Fibroblast of lung (primary cell): ENCODE measurements around the gene PPP1R7. TPM values are rescaled to one million over a fixed set of nuclear protein-coding genes. Genes with fewer than 3 reads are reported as not detected.

Experiments used
- DNase-seq, 2 donors: peaks; one replicate each; pipeline versions ENCODE4 v3.0.0 to v3.0.0-alpha.2; 2010; ENCODE audit warnings: low read depth in 2 of 2
- H2AFZ ChIP-seq: 2 replicates; pipeline ENCODE4 v1.5.1; 2012; ENCODE audit warnings: low read length, control low read depth, inconsistent platforms
- H3K27ac ChIP-seq: 2 replicates; pipeline ENCODE4 v1.5.1; 2011; ENCODE audit warnings: low read length, control low read depth; ENCODE audit not compliant: insufficient read depth
- H3K27me3 ChIP-seq: 2 replicates; pipeline ENCODE4 v1.5.1; 2011; ENCODE audit warnings: mild to moderate bottlenecking, low read length; ENCODE audit not compliant: control insufficient read depth, insufficient read depth
- H3K36me3 ChIP-seq: 2 replicates; pipeline ENCODE4 v1.5.1; 2011; ENCODE audit warnings: low read length; ENCODE audit not compliant: control insufficient read depth, insufficient read depth
- H3K4me1 ChIP-seq: 2 replicates; pipeline ENCODE4 v1.5.1; 2011; ENCODE audit warnings: low read length; ENCODE audit not compliant: control insufficient read depth, insufficient read depth; ENCODE audit errors: extremely low read depth
- H3K4me2 ChIP-seq: 2 replicates; pipeline ENCODE4 v1.5.1; 2011; ENCODE audit warnings: low read length, control low read depth; ENCODE audit not compliant: insufficient read depth; ENCODE audit errors: extremely low read depth
- H3K4me3 ChIP-seq, 4 experiments: fragments of 200-600 bp in 1 of 4; sonication (generic) in 1 of 4; replicated peaks in 1 of 4; 2 replicates each; pipeline ENCODE4 v1.5.1; 2011 to 2016; ENCODE audit warnings: low read length in 4 of 4, low read depth in 3 of 4, mild to moderate bottlenecking in 3 of 4, control low read depth in 2 of 4, inconsistent platforms in 1 of 4, mixed read lengths in 1 of 4; ENCODE audit not compliant: insufficient read depth in 1 of 4; ENCODE audit errors: control extremely low read depth in 1 of 4
- H3K79me2 ChIP-seq: 2 replicates; pipeline ENCODE4 v1.5.1; 2012; ENCODE audit warnings: mild to moderate bottlenecking, low read length, inconsistent platforms; ENCODE audit not compliant: control insufficient read depth, insufficient read depth
- H3K9ac ChIP-seq: 2 replicates; pipeline ENCODE4 v1.5.1; 2011; ENCODE audit warnings: mild to moderate bottlenecking, low read length, control low read depth; ENCODE audit not compliant: insufficient read depth
- H3K9me3 ChIP-seq: 2 replicates; pipeline ENCODE4 v1.5.1; 2012; ENCODE audit warnings: low read depth, low read length; ENCODE audit not compliant: control insufficient read depth, insufficient read depth
- H4K20me1 ChIP-seq: 2 replicates; pipeline ENCODE4 v1.5.1; 2011; ENCODE audit warnings: low read length; ENCODE audit not compliant: control insufficient read depth, insufficient read depth; ENCODE audit errors: extremely low read depth
- CTCF ChIP-seq, 2 donors: IDR thresholded peaks in 1 of 2; conservative IDR thresholded peaks in 1 of 2; 1 replicate in 1 of 2; 2 replicates in 1 of 2; pipeline ENCODE4 v1.5.1; 2011 to 2012; ENCODE audit warnings: low read length in 2 of 2, control low read depth in 1 of 2, inconsistent platforms in 1 of 2, low read depth in 1 of 2, mild to moderate bottlenecking in 1 of 2
- EZH2 ChIP-seq: IDR thresholded peaks from 2 replicates; pipeline ENCODE4 v1.5.1; 2012; ENCODE audit warnings: low read length, control low read depth, mild to moderate bottlenecking; ENCODE audit errors: missing control alignments
- polyA plus RNA-seq, 2 donors: library from polyadenylated mRNA; depleted of rRNA in 1 of 2; stranded (reverse) in 1 of 2; unstranded in 1 of 2; fragments of >200 nt; gene quantifications; 2 replicates each; pipeline ENCODE4 v1.2.1, GENCODE V29; 2011 to 2012; ENCODE audit warnings: missing spikeins in 1 of 2
- total RNA-seq: library from RNA; depleted of rRNA; stranded (reverse); fragments of >200 nt; gene quantifications from 2 replicates; pipeline ENCODE4 v1.2.1, GENCODE V29; 2014

Gene PPP1R7
- total and polyA plus RNA-seq, 2 donors (not counting 1 experiment from before 2014, with no cell fraction given): 70.7 to 141 TPM

DNA sequence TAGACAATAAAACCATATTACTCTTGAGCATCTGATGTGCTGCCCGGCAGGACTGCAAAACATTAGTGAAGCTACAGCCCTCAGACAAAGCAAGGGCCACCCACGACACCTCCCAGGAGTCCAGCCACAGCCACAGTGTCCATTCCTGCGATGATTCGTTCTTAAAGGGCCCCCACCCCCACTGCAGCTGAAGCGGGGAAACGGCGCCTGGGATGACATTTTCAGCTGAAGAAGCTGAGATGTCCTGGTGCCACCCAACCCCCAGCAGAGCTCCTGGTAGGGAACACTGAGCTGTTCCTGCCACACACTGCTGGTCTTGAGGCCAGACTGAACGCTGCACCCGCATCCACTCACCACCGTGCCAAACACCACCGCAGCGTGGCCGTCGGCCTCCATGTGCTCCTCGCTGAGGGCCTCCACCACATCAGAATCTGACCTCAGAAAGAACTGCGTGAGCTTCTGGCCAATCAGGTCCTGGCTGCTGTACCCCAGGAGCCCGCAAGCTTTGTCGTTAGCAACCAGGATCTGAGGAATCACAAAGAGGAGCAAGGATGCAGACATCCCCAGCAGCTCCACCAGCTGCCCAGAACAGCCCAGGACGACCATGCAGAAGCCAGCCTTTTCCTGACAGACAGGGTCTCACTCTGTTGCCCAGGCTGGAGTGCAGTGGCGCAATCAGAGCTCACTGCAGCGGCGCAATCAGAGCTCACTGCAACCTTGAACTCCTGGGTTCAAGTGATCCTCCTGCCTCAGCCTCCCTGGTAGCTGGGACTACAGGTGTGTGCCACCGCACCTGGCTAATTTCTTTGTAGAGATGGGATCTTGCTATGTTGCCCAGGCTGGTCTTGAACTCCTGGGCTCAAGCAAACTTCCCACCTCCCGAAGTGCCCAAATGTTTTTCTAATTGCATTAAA, 10.5 kb upstream of the PPP1R7 start:
- Histone ChIP-seq H3K9ac (no peak overlapping the region), H3K27me3 (no peaks in the 10 kb centered on the region), H3K27ac (no peak overlapping the region), H4K20me1 (no peaks in the 10 kb centered on the region), H3K9me3 (no peaks in the 10 kb centered on the region), H3K4me3 (no peak overlapping the region), H2AFZ (no peak overlapping the region), H3K4me1 (no peaks in the 10 kb centered on the region), H3K79me2 (no peaks in the 10 kb centered on the region), H3K36me3 (peaks cover 1% of the 10 kb centered on the region), H3K4me2 (no peak overlapping the region)
- no peak for DNase-seq
- no peak for TF ChIP-seq CTCF (conservative IDR thresholded peaks at IDR 0.05 in 1 of 2, IDR thresholded peaks at IDR 0.05 in 1 of 2; ENCODE audit: low read depth in 1 of 2, low read length in 2 of 2)
- TF ChIP-seq EZH2: no peak

GRCh38 chr2:241140445-241140840, 9.8 kb upstream of the PPP1R7 start:
- Histone ChIP-seq H3K27ac (no peak overlapping the region), H3K4me1 (no peaks in the 10 kb centered on the region), H3K9me3 (no peaks in the 10 kb centered on the region), H4K20me1 (no peaks in the 10 kb centered on the region), H3K27me3 (no peaks in the 10 kb centered on the region), H3K4me3 (no peak overlapping the region), H3K4me2 (no peak overlapping the region), H3K36me3 (peaks cover 1% of the 10 kb centered on the region), H2AFZ (no peak overlapping the region), H3K9ac (no peak overlapping the region), H3K79me2 (no peaks in the 10 kb centered on the region)
- DNase-seq: no peak
- no peak for TF ChIP-seq CTCF (conservative IDR thresholded peaks at IDR 0.05 in 1 of 2, IDR thresholded peaks at IDR 0.05 in 1 of 2; ENCODE audit: low read depth in 1 of 2, low read length in 2 of 2)
- no peak for TF ChIP-seq EZH2

DNA sequence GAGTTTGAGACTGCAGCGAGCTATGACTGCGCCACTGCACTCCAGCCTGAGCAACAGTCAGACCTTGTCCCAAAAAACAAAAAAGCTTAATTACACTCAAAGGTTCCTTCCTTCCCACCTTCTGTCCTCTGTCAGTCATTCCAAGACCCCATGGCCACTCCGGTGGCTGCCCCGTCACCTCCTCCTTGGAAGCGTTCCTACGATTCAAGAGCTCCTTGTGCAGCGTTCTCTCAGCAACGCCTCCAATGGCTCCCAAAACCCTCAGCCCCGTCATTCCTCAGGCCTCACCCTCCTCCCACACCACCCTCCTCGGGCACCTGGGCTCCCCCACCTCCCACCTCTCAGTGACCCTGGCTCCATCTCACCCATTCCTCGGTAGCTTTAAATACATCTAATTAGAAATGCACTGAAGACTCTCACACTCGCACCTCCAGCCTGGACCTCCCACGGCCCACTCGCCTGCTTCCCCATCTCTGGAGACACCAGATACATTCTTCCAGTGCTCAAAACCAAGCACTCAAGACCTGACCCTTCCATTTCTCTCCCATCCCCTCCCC, 9.0 kb upstream of the PPP1R7 start:
- H3K36me3 ChIP-seq: peaks cover 1% of the 10 kb centered on the region
- no peak for DNase-seq
- no peaks in the 10 kb centered on the region for H3K9me3 ChIP-seq
- no peak overlapping the region for H3K4me2 ChIP-seq
- no peaks in the 10 kb centered on the region for H4K20me1 ChIP-seq
- H3K79me2 ChIP-seq: no peaks in the 10 kb centered on the region
- no peak overlapping the region for H3K27ac ChIP-seq
- no peak overlapping the region for H2AFZ ChIP-seq
- no peaks in the 10 kb centered on the region for H3K4me1 ChIP-seq
- H3K9ac ChIP-seq: no peak overlapping the region
- no peak overlapping the region for H3K4me3 ChIP-seq
- no peaks in the 10 kb centered on the region for H3K27me3 ChIP-seq
- TF ChIP-seq CTCF (conservative IDR thresholded peaks at IDR 0.05 in 1 of 2, IDR thresholded peaks at IDR 0.05 in 1 of 2; ENCODE audit: low read depth in 1 of 2, low read length in 2 of 2) (no peak), EZH2 (no peak)
